K562 (cell line): ENCODE results near the gene COASY. TPM values are rescaled to one million over a fixed set of nuclear protein-coding genes. Genes with fewer than 3 reads are reported as not detected.

Experiments used
- ARID3B ChIP-seq: fragments of 250-450 bp; sonication (Bioruptor Pico); IDR thresholded peaks from 2 replicates; pipeline ENCODE4 v1.4.0; 2020; ENCODE audit warnings: borderline replicate concordance
- FOXA3 ChIP-seq, 2 experiments: fragments of 450-650 bp in 1 of 2; sonication (generic) in 1 of 2; formaldehyde crosslinking; IDR thresholded peaks in 1 of 2; conservative IDR thresholded peaks in 1 of 2; 2 replicates each; pipeline versions ENCODE4 v1.4.0 to v1.8.0; 2020 to 2022; ENCODE audit warnings: mild to moderate bottlenecking in 2 of 2, missing genetic modification reagents in 1 of 2
- FOXJ2 ChIP-seq: fragments of 200-800 bp; sonication (Bioruptor generic); IDR thresholded peaks from 2 replicates; pipeline ENCODE4 v1.6.1; 2016; ENCODE audit warnings: missing genetic modification characterization, missing compliant biosample characterization
- GMEB1 ChIP-seq: fragments of 250-450 bp; sonication (Bioruptor Pico); IDR thresholded peaks from 2 replicates; pipeline ENCODE4 v1.4.0; 2020; ENCODE audit warnings: mild to moderate bottlenecking
- HNRNPLL ChIP-seq: fragments of 200-400 bp; formaldehyde crosslinking; IDR thresholded peaks from 2 replicates; pipeline ENCODE4 v1.6.1; 2017; ENCODE audit warnings: low read length, low read depth, mild to moderate bottlenecking; ENCODE audit not compliant: poor library complexity, severe bottlenecking
- MLX ChIP-seq, 2 experiments: fragments of 450-650 bp in 1 of 2; sonication (generic) in 1 of 2; formaldehyde crosslinking; conservative IDR thresholded peaks; 2 replicates each; pipeline versions ENCODE4 v1.4.0 to v1.8.1; 2020 to 2022; ENCODE audit warnings: mild to moderate bottlenecking in 1 of 2, missing genetic modification reagents in 1 of 2
- MTA3 ChIP-seq: fragments of 450-650 bp; formaldehyde crosslinking; IDR thresholded peaks from 2 replicates; pipeline ENCODE4 v1.6.1; 2017; ENCODE audit warnings: mild to moderate bottlenecking, borderline replicate concordance
- OTX1 ChIP-seq: fragments of 450-650 bp; formaldehyde crosslinking; IDR thresholded peaks from 2 replicates; pipeline ENCODE4 v1.4.0; 2022; ENCODE audit warnings: mild to moderate bottlenecking
- RBM17 ChIP-seq: fragments of 200-400 bp; formaldehyde crosslinking; IDR thresholded peaks from 2 replicates; pipeline ENCODE4 v1.6.1; 2017; ENCODE audit warnings: low read depth, mild to moderate bottlenecking, low read length, borderline replicate concordance
- ZBTB17 ChIP-seq: fragments of 450-650 bp; formaldehyde crosslinking; IDR thresholded peaks from 2 replicates; pipeline ENCODE4 v1.4.0; 2020; ENCODE audit warnings: mild to moderate bottlenecking
- ZBTB8A ChIP-seq: fragments of 450-650 bp; IDR thresholded peaks from 2 replicates; pipeline ENCODE4 v1.6.1; 2018; ENCODE audit warnings: mild to moderate bottlenecking, moderate library complexity; ENCODE audit not compliant: partially characterized antibody
- ZNF143 ChIP-seq: sonication (generic); formaldehyde crosslinking; IDR thresholded peaks from 2 replicates; pipeline ENCODE4 v1.9.0; 2022; ENCODE audit warnings: mild to moderate bottlenecking, missing genetic modification reagents
- ZNF263 ChIP-seq: sonication (generic); formaldehyde crosslinking; IDR thresholded peaks from 2 replicates; pipeline ENCODE4 v1.8.0; 2022; ENCODE audit warnings: mild to moderate bottlenecking, missing genetic modification reagents, borderline replicate concordance
- ZNF395 ChIP-seq: fragments of 200-800 bp; sonication (Bioruptor generic); IDR thresholded peaks from 2 replicates; pipeline ENCODE4 v1.6.1; 2017; ENCODE audit warnings: missing genetic modification characterization, missing compliant biosample characterization
- ZNF740 ChIP-seq, 3 experiments: fragments of 200-800 bp in 1 of 3; sonication (Bioruptor generic) in 1 of 3; sonication (generic) in 1 of 3; formaldehyde crosslinking in 1 of 3; IDR thresholded peaks; 2 replicates each; pipeline versions ENCODE4 v1.6.1 to v1.8.0; 2016 to 2022; ENCODE audit warnings: mild to moderate bottlenecking in 2 of 3, missing compliant biosample characterization in 2 of 3, missing genetic modification characterization in 2 of 3, missing genetic modification reagents in 1 of 3
- ZNF764 ChIP-seq: fragments of 250-450 bp; sonication (Bioruptor Pico); IDR thresholded peaks from 2 replicates; pipeline ENCODE4 v1.4.0; 2020; ENCODE audit warnings: low read depth, mild to moderate bottlenecking, moderate library complexity
- polyA plus RNA-seq, 8 experiments: library from polyadenylated mRNA; depleted of rRNA in 4 of 8; stranded (reverse) in 5 of 8; unstranded in 3 of 8; fragments of >200 nt; fragmentation: Nextera tagmentation in 2 of 8; fragmentation: Illumina TruSeq in 1 of 8; extraction: Ambion mirVana in 2 of 8; extraction: Trizol in 1 of 8; gene quantifications; 2 replicates each; pipeline versions ENCODE4 v1.2.1 to v1.2.3, GENCODE V29; 2011 to 2014; ENCODE audit warnings: inconsistent platforms in 1 of 8, missing spikeins in 1 of 8
- total RNA-seq, 7 experiments: library from RNA; depleted of rRNA in 6 of 7; stranded (reverse); fragments of >200 nt in 6 of 7; fragmentation: Illumina TruSeq in 2 of 7; extraction: Trizol in 2 of 7; gene quantifications; 2 replicates each; pipeline versions ENCODE4 v1.2.1 to v1.2.3, GENCODE V29; 2011 to 2021; ENCODE audit warnings: low replicate concordance in 1 of 7

The COASY gene
- total and polyA plus RNA-seq, 9 of the 15 experiments (the other 6 are each of a cell fraction or from before 2014, with no cell fraction given) = 25.4 to 175 (median 62.3) TPM

- TF ChIP-seq ARID3B (CRISPR knock-in tag) (no peak), ZNF263 (CRISPR knock-in tag) (0 out of 2 replicates have a peak, but pooled peaks have one; percentile 34), ZBTB17 (CRISPR knock-in tag) (0 out of 2 replicates have a peak, but pooled peaks have one; percentile 39), FOXJ2 (tag) (no peak), RBM17 (no peak), HNRNPLL (peak; percentile 96), FOXA3 (CRISPR knock-in tag; conservative IDR thresholded peaks at IDR 0.05 in 1 of 2, IDR thresholded peaks at IDR 0.05 in 1 of 2) (peak in 1 of 2 experiments; percentile 25; a peak in 1 of 4 replicates), MTA3 (peak; percentile 83; the same call in 1 of the 2 replicates), ZBTB8A (no peak), ZNF740 (CRISPR knock-in tag; IDR thresholded peaks at IDR 0.05) (0 out of 2 replicates have a peak, but pooled peaks have one; percentile 27), ZNF740 (tag; IDR thresholded peaks at IDR 0.05) (no peak), ZNF143 (no peak), OTX1 (CRISPR knock-in tag) (no peak), GMEB1 (CRISPR knock-in tag) (0 out of 2 replicates have a peak, but pooled peaks have one; percentile 22), MLX (CRISPR knock-in tag; conservative IDR thresholded peaks at IDR 0.05) (no peak), ZNF395 (CRISPR knock-in tag) (0 out of 2 replicates have a peak, but pooled peaks have one; percentile 48), ZNF764 (CRISPR knock-in tag) (no peak)
These were observed 7.5 kb upstream of the COASY start (continued) for GRCh38 chr17:42554250-42555121.
